Erythroblast (primary cell): ENCODE data around the gene FAH.

ENCODE experiments used
- GATA1 ChIP-seq: IDR thresholded peaks from 2 replicates; pipeline ENCODE4 v1.6.1; 2011; ENCODE audit warnings: low read depth, mild to moderate bottlenecking, control low read depth, low read length, moderate library complexity
- POLR2A ChIP-seq: IDR thresholded peaks from 2 replicates; pipeline ENCODE4 v1.6.1; 2011; ENCODE audit warnings: mild to moderate bottlenecking, low read length

DNA sequence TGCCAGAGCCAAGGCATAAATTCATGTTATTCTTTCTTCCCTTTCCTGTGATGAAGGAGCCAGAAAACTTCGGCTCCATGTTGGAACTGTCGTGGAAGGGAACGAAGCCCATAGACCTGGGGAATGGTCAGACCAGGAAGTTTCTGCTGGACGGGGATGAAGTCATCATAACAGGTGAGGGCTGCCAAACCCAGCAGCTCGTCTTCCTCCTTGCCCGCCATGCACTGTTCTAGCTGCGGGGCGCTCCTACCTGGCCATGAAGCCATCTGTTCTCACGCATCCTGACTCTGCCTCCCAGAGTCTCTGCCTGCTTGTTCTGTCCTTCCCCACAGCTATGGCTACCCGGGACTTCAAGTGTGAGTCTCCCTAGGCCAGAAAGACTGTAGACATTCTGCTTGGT lies 28.2 kb downstream of the FAH start:
- TF ChIP-seq POLR2A (no peak), GATA1 (no peak)
